ENCODE results near the gene ZNF117. TPM values are rescaled to one million over a fixed set of nuclear protein-coding genes. Genes with fewer than 3 reads are reported as not detected.
"Not testable (repeated sequence)": the region's sequence is repeated elsewhere in the genome, so short reads cannot be mapped to it uniquely, and the experiment has no call there.

Gene ZNF117
- total RNA-seq, 1 donor from 2014 or later, result 12.8 TPM

DNA sequence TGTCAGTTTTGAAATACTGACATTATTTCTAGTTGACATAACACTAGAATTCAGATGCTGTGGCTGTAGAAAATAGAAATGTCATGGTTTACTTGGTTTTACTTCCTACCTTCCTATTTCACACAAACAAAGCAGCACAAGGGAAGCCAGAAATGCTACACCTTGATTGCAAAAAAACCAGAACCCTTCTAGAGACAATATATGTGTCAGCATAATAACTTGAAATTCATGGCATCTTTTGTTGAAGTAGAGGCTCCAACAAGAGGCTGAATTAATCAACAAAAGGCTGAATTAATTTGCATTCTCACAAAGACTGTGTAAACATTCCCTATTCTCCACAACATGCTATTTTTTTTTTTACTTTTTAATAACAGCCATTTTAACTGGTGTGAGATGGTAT lies 25.2 kb downstream of the ZNF117 start:
- DNase-seq (no peak), ATAC-seq (ENCODE audit: low read depth) (no peak)
- ChIA-PET POLR2A (no interaction called here), CTCF (no interaction called here)
- H3K27ac Mint-ChIP-seq, result no peak overlapping the region
- intact Hi-C loops (cut with micrococcal nuclease), result no loop called here
- H3K9me3 Mint-ChIP-seq, result peaks cover 37% of the 10 kb centered on the region
- TF ChIP-seq, protein P1, sequence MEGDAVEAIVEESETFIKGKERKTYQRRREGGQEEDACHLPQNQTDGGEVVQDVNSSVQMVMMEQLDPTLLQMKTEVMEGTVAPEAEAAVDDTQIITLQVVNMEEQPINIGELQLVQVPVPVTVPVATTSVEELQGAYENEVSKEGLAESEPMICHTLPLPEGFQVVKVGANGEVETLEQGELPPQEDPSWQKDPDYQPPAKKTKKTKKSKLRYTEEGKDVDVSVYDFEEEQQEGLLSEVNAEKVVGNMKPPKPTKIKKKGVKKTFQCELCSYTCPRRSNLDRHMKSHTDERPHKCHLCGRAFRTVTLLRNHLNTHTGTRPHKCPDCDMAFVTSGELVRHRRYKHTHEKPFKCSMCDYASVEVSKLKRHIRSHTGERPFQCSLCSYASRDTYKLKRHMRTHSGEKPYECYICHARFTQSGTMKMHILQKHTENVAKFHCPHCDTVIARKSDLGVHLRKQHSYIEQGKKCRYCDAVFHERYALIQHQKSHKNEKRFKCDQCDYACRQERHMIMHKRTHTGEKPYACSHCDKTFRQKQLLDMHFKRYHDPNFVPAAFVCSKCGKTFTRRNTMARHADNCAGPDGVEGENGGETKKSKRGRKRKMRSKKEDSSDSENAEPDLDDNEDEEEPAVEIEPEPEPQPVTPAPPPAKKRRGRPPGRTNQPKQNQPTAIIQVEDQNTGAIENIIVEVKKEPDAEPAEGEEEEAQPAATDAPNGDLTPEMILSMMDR (IDR thresholded peaks at IDR 0.05), result no peak
- peaks cover 2% of the 10 kb centered on the region for H3K36me3 Mint-ChIP-seq (ENCODE audit: low read depth)
- H3K4me3 Mint-ChIP-seq, result no peak overlapping the region
- no peaks in the 10 kb centered on the region for H3K4me1 Mint-ChIP-seq
- H3K27me3 Mint-ChIP-seq, result no peaks in the 10 kb centered on the region

DNA sequence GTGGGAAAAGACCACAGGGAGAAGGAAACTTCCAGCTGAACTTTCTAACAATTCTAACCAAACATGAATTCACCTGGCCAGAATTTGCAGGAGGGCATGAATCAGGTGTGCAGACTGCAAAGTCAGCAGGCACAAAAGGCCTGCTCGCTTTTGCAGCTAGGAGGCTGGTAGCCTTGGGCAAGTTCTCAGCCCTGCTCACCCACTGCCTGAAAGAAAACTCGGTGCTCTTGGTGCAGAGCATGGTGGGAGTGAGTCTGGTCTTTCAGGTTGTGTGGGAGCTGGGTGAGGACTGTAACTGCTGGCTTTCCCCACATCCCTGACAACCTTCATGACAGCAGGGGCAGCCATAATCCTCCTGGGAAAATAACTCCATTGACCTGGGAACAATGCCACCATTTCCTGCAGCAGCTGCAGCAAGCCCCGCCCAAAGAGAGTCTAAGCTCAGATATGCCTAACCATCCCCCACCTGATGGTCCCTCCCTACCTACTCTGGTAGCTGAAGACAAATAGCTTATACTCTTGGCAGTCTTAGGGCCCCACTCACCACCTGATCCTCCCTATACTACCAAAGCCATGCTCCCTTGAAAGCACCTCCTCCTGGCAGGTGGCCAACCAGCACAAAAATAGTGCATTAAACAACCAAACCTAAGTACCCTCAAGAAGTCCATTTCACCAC lies 31.6 kb downstream of the ZNF117 start:
- H3K4me3 Mint-ChIP-seq, result no peak overlapping the region
- H3K9me3 Mint-ChIP-seq, result peaks cover 27% of the 10 kb centered on the region
- ChIA-PET POLR2A (no interaction called here), CTCF (no interaction called here)
- peaks cover 2% of the 10 kb centered on the region for H3K36me3 Mint-ChIP-seq (ENCODE audit: low read depth)
- intact Hi-C loops (cut with micrococcal nuclease), result no loop called here
- ATAC-seq (ENCODE audit: low read depth) (no peak), DNase-seq (no peak)
- no peaks in the 10 kb centered on the region for H3K4me1 Mint-ChIP-seq
- H3K27me3 Mint-ChIP-seq, result peaks cover 2% of the 10 kb centered on the region
- TF ChIP-seq, protein P1 (IDR thresholded peaks at IDR 0.05), result no peak
- no peak overlapping the region for H3K27ac Mint-ChIP-seq

DNA sequence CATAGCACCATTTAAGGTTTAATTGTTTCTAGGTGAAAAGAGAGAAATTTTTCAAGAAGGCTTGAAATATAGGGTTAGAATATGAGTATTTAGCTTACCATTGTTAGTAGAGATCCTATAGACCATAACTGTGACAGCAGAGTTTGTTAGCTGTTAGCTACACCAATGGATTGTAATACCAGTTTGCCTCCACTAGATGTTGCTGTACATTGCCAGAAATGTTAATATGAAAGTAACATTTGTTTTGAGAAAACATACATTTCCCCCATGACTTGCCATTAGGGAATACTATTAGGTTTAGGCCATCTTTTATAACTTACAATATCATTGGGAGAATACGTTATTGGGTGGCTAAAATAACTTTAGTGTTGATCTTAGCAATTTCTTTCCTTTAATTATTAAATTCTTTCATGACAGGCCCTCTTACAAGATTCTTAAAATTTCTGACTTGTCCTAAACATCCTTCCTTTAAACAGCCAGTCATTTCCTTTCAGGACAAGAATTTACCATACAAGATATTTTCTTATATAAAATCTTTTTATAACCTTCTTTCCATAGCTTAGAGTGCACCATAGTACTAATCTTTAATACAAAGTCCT lies 39.5 kb downstream of the ZNF117 start:
- DNase-seq, result no peak
- no peak overlapping the region for H3K27ac Mint-ChIP-seq
- CTCF ChIA-PET, result interaction anchor here (0.7 to 3.4 kb wide), 11 partner anchors 13 to 420 kb away, joined by 3 to 60 read pairs (median 3); partner anchors contain the start of gene ERV3-1
- intact Hi-C loops (cut with micrococcal nuclease), result loop anchor here (1.0 to 5.0 kb wide), 3 partner anchors 265 to 496 kb away; no protein-coding TSS in a partner anchor
- peaks cover 3% of the 10 kb centered on the region for H3K4me1 Mint-ChIP-seq
- no peaks in the 10 kb centered on the region for H3K36me3 Mint-ChIP-seq (ENCODE audit: low read depth)
- TF ChIP-seq, protein P1 (IDR thresholded peaks at IDR 0.05), result peak; percentile 16
- H3K9me3 Mint-ChIP-seq, result no peaks in the 10 kb centered on the region
- peak; percentile 58 for ATAC-seq (ENCODE audit: low read depth)
- POLR2A ChIA-PET, result interaction anchor here (1.4 kb wide), 1 partner anchor 55 kb away, joined by 4 read pairs; the partner anchor contains the start of gene ERV3-1
- peaks cover 31% of the 10 kb centered on the region for H3K27me3 Mint-ChIP-seq
- H3K4me3 Mint-ChIP-seq, result no peak overlapping the region

DNA sequence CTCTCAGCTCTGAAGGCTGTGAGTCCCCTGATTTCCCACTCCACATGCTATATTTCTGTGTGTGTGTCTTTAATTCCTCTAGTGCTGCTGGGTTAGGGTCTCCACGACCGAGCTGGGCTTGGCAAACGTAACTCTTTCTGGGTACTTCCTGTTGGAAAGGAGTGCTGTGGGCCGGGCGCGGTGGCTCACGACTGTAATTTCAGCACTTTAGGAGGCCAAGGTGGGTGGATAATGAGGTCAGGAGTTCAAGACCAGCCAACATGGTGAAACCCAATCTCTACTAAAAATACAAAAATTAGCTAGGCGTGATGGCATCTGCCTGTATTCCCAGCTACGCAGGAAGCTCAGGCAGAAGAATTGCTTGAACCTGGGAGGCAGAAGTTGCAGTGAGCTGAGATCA lies 40.2 kb downstream of the ZNF117 start:
- H3K36me3 Mint-ChIP-seq (ENCODE audit: low read depth); H3K4me1 Mint-ChIP-seq; H3K4me3 Mint-ChIP-seq; ATAC-seq (ENCODE audit: low read depth); H3K9me3 Mint-ChIP-seq; H3K27ac Mint-ChIP-seq; POLR2A ChIA-PET; DNase-seq: not testable (repeated sequence)
- H3K27me3 Mint-ChIP-seq, result peaks cover 37% of the 10 kb centered on the region
- intact Hi-C loops (cut with micrococcal nuclease), result loop anchor here (1.0 to 5.0 kb wide), 3 partner anchors 266 to 497 kb away; no protein-coding TSS in a partner anchor
- CTCF ChIA-PET, result interaction anchor here (0.7 to 3.4 kb wide), 7 partner anchors 12 to 357 kb away, joined by 3 to 60 read pairs (median 3); partner anchors contain the start of gene ERV3-1

DNA sequence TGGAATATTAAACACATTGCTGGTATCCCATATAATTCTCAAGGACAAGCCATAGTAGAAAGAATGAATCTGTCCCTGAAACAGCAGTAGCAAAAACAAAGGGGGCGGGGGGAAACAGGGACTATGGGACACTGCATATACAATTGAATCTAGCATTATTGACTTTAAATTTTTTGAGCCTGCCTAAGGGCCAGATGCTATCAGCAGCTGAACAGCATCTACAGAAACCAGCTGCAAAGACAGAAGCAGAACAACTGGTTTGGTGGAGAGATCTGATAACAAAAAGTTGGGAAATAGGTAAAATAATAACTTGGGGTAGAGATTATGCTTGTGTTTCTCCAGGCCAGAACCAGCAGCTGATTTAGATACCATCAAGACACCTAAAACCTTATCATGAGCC lies 42.1 kb downstream of the ZNF117 start:
- H3K4me3 Mint-ChIP-seq; ATAC-seq (ENCODE audit: low read depth); intact Hi-C loops (cut with micrococcal nuclease); H3K36me3 Mint-ChIP-seq (ENCODE audit: low read depth); H3K4me1 Mint-ChIP-seq; H3K9me3 Mint-ChIP-seq; POLR2A ChIA-PET; H3K27ac Mint-ChIP-seq; DNase-seq: not testable (repeated sequence)
- peaks cover 44% of the 10 kb centered on the region for H3K27me3 Mint-ChIP-seq
- CTCF ChIA-PET, result interaction anchor here (1.1 to 1.5 kb wide), 2 partner anchors 359 to 360 kb away, joined by 4 to 8 read pairs; no protein-coding TSS in a partner anchor
